Eye (tissue), 1 donor: ENCODE results near the gene TSHR.
A peak's percentile ranks its signal among the peaks of the same experiment; 100 is the strongest.
"Not testable (repeated sequence)": the region's sequence is repeated elsewhere in the genome, so short reads cannot be mapped to it uniquely, and the experiment has no call there.

Experiments used
- DNase-seq: peaks from one replicate; pipeline ENCODE4 v3.0.0-alpha.2; 2015

TSHR gene

DNA sequence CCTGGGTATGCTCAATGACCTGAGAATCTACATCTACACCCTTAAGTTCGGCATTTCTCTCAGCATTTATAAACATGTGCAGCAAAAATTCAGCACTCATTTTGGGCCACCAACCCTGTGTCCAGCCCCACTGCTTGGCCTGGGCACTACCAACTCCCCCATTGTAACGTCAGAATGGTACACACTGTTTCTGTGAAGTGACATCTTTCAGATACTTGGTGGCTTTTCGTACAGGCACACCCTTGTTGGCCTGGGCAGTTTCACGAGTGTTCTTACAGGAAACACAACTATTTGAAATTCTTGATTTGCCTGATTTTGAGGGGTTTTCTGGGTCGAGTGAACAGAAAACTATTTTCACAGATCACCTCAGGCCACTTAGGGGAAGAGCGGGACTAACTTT is 46.0 kb downstream of the TSHR start:
- no peak for DNase-seq

DNA sequence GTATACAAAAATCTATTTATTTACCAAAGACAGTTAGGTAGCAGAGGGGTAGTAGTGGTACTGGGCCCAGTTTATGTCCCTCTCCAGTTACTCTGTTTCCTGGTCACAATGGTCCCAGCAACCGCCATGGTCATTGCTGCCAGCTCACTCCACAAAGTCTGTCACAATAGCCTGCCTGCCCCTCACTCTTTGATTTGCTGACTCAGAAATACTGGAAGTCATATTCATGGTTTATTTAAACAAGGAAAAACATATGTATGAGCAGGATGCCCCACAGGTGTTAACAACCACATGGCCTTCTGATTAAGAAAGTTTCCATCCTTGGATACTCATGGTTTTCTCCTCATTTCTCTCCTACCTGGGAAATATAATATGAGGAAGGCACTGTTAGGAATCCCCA is 49.2 kb downstream of the TSHR start:
- DNase-seq: peak; percentile 15

DNA sequence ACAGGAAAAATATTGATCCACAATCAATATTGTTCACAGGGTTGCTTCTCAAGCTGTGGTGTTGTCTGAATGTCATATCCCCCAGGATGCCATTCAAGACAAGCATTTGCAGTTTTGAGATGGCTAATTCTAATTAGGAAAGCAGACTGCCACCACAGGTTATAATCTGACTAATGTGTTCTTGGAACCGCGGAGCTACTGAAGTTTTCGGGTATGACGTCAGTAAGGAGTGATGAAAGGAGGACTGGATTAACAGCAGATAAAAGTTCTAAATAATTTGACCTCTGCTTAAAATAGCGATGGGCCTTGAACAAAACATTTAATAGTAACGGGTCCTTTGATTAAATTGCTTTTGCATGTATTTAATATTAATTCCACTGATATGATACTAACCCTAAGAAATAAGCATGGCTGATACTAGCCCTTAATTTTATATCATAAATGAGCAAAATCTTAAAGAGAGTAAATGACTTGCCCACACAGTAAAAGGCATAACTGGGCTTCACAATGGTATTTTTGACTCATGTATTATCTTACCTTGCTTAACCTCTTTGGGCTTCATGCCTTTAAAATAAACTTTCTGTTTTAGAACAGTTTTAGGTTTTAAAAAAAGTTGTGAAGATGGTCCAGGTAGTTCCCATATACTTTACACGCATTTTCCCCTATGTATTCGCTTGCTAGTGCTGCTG is 50.3 kb downstream of the TSHR start:
- peak; percentile 6 for DNase-seq

DNA sequence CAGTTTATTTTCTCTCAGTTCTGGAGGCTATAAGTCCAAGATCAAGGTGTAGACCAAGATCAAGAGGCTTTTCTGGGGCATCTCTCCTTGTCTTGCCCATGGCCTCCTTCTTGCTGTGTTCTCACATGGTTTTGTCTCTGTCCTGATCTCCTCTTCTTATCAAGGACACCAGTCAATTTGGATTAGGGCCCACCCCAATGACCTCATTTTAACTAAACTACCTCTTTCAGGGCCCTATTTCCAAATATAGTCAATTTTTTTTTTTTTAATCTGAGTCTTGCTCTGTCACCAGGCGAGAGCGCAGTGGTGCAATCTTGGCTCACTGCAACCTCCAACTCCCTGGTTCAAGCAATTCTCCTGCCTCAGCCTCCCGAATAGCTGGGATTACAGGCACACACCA is 50.8 kb downstream of the TSHR start:
- DNase-seq: no peak

DNA sequence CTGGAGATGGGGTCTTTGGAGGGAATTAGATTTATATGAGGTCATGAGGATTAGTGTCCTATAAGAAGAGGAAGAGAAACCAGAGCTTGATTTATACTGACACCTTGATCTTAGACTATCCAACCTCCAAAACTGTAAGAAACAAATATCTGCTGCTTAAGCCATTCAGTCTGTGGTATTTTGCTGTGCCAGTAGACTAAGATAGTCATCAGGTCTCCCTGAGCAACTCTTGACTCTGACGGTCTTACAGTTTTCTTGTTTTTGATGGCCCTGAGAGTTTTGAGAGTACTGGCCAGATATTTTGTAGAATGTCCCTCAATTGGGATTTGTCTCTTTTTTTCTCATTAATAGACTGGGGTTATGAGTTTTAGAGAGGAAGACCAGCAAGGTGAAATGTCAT is 51.7 kb downstream of the TSHR start:
- DNase-seq: no peak

DNA sequence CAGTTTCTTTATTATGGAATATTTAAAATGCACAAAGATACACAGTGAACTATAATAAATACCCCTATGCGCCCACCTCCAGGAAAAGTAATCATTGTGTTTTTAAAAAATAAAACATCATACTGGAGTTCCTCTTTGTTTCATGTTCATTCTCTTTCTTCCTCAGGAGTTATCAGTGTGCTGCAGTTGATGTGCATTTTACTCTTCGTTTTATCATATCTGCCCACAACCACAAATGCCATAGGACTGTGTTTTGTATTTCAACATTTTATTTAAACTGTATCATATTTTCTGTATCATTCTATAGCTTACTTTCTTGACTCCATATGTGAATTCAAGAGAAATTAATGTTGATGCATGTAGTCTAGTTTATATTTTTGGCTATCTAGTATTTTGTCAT is 53.9 kb downstream of the TSHR start:
- no peak for DNase-seq

DNA sequence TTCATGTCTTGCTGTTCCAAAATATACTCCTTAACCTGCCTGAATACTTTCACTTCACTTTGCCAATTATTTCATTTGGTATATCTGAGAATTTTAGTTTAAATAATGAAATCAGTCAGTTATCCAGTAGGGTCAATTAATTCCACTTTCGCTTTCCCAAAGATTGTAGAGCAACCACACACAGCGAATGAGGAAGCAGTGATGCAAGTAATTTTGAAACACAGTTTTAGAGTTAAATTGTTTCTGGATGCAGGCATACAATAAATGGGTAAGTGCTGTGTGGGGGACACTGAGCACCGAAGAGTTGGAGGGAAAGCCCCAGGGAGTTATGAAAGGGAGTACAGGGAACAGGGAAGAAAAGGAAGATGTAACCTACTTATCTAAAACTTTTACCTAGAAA is 62.8 kb downstream of the TSHR start:
- no peak for DNase-seq

DNA sequence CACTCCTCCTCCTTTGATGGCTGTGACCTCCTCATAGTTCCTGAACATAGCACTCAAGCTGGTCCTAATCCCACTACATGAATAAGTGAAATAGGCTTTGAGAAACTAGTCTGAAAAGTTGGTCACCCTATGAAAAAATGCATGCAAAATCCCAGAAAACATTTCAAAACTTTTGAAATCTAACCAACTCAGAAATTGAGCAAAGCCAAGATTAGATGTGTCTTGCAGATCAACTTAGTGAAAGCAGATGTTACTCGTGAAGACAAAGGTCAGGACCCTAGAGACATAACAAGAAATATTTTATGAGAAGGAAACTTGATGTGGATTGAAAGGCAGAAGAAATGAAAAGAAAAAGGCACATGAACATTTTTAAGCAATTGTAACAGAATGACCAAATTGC is 63.3 kb downstream of the TSHR start:
- no peak for DNase-seq

DNA sequence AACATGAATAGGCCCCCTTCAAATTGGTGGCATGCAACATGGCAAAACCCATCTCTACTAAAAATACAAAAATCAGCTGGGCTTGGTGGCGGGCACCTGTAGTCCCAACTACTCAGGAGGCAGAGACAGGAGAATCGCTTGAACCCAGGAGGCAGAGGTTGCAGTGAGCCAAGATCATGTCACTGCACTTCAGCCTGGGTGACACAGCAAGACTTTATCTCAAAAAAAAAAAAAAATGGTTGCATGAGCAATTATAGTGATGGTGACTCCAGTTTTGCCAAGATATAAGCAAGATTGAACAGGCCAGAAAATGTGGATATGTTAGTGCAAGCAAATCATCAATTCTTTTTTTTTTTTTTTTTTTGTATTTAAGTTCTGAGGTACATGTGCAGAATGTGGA is 63.7 kb downstream of the TSHR start:
- not testable (repeated sequence) for DNase-seq

DNA sequence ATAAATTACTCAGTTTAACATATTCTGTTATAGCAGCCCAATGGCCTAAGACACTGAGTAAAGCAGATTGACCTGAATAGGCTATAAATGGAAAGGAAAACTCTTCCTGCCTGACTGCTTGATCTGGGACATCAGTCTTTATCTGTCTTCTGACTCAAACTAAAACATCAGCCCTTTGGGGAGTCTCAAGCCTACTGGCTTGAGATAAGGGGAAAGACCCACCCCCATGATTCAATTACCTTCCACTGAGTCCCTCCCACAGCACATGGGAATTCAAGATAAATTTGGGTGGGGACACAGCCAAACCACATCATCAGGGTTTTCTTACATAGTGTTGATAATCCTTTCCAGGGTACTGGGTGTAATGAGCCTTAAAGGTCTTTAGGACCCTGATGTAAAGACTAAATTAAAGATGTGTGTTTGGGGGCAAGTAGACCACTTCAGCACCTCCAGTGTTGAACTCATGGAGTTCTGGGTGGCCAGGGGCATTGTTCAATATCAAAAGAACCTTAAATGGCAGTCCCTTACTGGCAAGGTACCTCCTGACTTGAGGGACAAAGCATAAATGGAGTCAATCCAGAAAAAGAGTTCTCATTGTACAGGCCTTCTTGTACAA is 67.8 kb downstream of the TSHR start:
- DNase-seq: no peak

DNA sequence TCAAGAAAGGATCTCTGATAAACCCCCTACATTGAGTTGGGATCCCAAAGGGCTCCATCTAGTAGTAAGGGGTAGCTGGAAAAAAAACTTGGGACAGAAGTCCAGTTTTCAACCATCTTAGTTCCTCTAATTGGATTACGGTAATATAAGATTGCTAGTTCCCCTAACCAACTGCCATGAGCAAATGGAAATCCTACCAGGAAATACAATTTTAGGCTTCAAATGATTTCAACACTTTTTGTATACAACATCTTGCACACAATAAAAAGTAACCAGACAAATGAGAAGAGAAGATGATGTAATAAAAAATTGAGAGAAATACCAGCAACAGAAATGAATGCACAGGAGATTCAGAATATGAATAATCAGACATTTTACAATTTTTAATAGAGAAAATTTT is 73.0 kb downstream of the TSHR start:
- DNase-seq: no peak

DNA sequence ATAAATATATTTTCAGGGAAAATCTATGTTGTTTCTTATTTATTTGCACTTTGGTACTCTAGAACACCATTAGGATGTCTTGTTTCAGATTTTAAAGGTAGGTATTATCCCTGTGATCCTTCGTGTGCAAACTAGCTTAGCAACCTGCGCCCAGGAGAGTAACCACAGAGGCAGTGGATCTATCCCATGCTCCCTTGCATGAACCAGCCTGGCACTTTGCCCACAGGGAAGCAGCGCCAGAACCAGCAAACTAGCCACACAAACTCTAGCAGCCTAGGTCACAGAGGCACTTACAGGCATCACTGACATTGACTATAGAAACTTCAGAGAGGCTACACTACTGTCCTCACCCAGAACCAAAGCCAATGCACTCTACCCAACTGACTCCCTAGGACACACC is 76.1 kb downstream of the TSHR start:
- no peak for DNase-seq

DNA sequence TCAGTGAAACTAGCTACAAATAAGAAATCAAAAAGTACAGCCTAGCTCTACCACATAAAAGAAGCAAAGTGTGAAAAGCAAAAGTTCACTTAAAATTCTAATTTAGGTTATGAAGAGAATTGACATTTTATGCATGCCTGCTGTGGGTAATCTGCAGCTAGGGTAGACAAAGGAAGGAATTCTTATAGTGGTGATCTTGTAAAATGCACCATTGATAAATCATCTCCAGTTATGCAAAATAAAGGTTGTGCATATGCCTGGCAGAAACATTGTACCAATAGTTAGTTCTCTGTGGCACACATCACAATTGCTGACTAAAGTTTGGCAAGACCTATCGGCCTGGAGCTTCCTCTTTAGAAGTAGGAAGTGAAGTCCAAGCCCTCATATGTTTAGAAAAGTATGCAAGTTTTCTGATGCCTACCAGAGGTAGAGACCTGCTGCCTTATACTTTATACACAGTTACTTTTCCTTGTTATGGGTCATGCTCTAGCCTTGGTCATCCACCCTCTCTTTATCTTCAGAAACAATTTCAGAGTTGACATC is 78.3 kb downstream of the TSHR start:
- DNase-seq: no peak

DNA sequence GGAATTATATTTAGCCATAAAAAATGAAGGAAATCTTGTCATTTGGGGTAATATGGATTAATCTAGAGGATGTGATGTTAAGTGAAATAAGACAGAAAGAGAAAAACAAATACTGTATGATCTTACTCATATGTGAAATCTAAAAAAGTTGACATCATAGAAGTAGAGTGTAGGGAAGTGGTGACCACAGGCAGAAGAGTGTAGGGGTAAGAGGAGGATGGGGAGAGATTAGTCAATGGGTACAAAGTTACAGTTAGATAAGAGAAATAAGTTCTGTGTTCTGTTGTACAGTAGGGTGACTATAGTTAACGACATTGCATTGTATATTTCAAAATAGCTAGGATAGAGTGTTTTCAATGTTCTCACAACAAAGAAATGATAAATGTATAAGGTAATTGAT is 87.0 kb downstream of the TSHR start:
- DNase-seq: no peak

DNA sequence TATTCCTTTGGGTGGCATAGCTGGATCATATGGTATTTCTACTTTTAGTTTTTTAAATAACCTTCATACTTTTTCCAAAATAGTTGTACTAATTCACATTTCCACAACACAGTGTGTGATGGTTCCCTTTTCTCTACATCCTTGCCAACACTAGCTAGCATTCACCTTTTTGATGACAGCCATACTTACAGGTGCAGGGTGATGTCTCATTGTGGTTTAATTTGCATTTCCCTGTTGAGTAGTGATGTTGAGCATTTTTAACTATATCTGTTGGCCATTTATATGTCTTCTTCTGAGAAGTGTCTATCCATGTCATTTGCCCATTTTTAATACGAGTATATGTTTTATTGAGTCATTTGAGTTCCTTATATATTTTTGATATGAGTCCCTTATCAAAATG is 96.1 kb downstream of the TSHR start:
- no peak for DNase-seq

DNA sequence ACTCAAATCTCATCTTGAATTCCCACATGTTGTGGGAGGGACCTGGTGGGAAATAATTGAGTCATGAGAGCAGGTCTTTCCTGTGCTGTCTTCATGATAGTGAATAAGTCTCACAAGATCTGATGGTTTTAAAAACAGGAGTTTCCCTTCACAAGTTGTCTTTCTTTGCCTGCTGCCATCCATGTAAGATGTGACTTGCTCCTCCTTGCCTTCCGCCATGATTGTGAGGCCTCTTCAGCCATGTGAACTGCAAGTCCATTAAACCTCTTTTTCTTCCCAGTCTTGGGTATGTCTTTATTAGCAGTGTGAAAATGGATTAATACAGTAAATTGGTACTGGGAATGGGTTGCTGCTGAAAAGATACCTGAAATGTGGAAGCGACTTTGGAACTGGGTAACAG is 98.6 kb downstream of the TSHR start:
- not testable (repeated sequence) for DNase-seq

DNA sequence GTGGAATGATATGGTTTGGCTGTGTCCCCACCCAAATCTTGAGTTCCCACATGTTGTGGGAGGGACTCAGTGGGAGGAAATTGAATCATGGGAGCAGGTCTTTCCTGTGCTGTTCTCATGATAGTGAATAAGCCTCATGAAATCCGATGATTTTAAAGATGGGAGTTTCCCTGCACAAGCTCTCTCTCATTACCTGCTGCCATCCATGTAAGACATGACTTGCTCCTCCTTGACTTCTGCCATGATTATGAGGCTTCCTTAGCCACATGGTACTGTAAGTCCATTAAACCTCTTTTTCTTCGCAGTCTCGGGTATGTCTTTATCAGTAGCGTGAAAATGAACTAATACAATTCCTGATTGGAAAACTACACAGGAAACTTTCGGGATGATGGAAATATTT is 100.5 kb downstream of the TSHR start:
- DNase-seq: no peak

DNA sequence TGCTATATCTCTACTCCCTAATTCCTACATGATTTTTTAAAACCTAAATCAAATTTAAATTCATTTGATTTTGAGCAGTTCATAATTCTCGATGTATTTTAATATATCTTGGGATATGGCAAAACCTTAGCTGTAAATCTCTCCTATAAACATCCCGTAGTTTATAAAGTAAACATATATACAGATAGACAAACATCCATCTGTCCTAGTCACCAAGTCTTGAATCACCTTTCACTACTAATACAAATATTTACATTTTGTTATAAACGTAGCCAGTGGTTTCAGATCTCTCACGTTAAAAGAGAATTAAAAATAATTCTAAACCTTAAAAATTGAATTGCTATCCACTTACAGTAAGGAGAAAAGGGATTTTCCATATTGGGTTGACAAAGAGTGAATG is 107.0 kb downstream of the TSHR start:
- DNase-seq: no peak

DNA sequence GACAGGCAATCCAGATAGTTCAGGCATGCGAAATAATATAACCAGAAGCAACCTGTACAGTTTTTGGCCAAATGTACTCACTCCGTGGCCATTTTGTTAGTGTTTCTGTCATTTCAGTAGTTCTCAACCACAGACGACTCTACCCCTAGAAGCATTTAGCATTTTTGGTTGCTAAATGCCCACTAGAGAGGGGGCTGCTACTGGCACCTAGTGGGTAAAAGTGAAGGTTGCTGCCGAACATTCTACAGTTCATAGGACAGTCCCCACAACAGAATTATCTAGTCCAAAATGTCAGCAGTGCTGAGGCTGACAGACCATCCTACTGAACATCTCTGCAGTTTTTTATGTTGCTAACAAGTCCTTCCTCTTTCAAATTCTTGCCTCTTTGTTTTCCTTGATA is 107.4 kb downstream of the TSHR start:
- peak; percentile 55 for DNase-seq

DNA sequence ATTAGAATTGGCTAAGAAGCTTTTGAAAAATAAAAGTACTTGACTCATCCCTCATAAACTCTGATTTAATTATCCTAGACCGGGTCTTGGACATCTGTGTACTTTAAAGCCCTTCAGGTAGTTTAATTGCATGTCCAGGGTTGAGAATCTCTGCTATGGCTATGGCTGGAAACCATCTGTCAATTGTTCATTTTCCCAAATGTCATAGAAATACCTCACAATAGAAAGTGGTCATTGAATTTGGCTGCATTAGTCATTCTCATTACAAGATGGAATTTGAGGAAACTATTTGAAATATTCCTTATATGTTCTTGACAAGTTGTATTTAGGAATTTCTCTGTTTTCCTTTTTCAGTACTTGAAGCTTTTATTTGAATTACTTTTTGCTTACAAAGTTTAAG is 111.3 kb downstream of the TSHR start:
- no peak for DNase-seq

DNA sequence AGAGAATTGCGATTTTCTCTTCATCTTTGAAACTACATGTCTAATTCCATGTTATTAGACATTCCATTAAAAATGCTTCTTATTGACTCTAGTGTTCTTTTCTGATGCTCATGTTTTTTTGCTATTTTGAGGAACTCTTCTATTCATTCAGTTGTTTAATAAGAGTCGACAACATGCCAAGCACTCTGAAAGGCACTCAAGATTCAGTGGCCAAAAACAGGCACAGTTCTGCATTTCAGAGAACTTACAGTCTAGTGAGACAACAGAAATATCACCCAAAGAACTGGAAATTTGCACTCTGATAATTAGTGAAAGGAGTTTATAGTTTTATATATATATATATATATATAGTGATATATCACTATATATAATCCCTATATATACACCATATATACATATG is 111.7 kb downstream of the TSHR start:
- no peak for DNase-seq

DNA sequence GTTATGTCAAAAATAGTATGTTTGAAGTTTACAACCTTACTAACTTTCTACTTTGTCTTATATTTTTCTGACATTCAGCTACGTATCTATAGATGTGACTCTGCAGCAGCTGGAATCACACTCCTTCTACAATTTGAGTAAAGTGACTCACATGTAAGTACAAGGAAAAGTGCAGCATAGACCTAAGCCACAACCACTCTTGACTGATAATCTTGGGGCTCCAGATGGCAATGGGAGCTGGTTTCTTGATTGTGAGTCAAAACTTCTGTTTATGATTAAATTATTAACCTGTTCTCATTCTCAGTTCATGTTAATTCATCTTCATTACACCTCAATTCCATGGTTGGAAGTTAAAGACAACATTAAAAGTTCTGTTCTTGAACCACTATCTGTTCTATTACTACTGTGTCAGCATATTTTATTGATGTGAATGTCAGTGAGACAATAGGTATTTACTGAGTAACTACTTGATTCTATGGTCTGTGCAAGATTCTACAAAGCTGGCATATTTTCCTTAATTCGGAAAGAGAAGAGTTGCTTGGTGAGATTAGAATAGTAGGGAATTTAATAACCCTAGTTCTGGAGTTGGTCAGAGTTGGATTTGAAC is 112.9 kb downstream of the TSHR start:
- no peak for DNase-seq

DNA sequence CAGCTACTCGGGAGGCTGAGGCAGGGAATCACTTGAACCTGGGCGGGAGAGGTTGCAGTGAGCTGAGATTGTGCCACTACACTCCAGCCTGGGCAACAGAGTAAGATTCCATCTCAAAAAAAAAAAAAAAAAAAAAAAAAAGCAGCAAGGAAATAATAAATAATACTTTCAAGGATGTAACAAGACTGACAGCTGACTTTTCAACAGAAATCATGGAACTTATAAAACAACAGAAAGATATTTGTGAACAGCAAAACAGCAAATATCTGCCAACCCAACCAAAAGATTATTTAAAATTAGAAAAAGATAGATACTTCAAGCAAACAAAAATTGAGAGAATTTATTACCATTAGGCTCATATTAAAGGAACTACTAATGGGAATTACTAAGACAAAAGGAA is 115.1 kb downstream of the TSHR start:
- DNase-seq: no peak

DNA sequence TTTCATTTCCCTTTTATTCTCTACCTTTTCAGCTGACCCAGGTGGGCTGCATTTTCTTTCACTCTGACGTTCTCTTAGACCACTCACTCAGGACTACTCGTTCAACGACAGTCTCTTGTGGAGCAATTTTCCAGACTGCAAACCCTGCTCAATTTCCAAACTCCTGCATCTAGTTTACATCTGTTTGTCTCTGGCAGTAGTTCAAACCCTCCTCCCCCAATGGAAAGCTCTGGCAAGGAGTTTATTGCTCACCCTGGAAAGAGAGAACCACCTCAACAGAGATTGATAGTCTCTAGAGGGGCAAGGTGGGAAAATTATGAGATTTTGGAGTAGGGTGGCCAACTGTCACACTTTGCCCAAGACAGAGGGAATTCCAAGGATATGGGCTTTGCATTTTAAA is 130.2 kb downstream of the TSHR start:
- no peak for DNase-seq

DNA sequence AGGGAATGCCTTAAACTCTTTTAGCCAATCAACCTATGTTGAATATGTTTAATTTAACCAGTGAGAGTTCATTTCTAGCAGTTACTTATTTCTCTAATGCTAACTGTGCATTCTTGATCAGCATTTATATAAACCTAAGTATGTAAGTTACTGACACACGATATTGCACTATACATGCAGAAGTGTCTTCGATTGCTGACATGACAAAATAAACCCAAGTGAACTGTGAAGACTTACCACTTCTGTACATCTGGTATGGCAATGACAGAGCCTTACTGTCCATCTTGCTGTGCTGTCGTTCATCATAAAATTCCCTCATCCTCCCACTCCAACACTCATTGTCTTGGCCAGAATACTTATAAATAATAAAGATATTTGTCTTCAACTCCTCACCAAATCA is 131.8 kb downstream of the TSHR start:
- DNase-seq: no peak
